Ecto neural progenitor cell (in vitro differentiated cells): Measurements from ENCODE around the gene MICA.
"Not testable (repeated sequence)": the region's sequence is repeated elsewhere in the genome, so short reads cannot be mapped to it uniquely, and the experiment has no call there.

Experiments used
- DNase-seq: peaks from one replicate; pipeline ENCODE4 v3.0.0-alpha.2; 2018; ENCODE audit warnings: low spot score

The MICA gene

GRCh38 chr6:31383149-31383548 lies 20.2 kb upstream of the MICA start:
- DNase-seq: no peak

DNA sequence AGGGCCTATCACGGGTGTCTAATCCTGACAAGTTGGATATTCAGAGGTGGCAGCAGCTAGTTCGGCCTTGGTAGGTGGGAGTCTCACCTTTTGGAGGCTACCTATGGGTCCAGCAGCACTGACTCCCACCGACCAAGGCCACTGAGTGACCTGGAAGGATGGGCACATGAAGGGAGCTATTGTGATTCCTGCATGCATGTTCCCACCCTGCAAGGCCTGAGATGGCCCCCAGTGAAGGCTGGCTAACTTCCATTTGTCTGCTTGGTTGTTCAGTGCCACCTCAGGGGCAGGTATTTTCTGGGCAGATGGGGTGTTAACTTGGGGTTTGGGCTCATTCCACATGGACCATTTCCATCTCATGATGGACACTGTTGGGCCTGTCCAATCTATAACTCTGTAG lies 18.4 kb upstream of the MICA start:
- DNase-seq: no peak

- DNase-seq: no peak
Observed at GRCh38 chr6:31386099-31386498, 17.3 kb upstream of the MICA start.

DNA sequence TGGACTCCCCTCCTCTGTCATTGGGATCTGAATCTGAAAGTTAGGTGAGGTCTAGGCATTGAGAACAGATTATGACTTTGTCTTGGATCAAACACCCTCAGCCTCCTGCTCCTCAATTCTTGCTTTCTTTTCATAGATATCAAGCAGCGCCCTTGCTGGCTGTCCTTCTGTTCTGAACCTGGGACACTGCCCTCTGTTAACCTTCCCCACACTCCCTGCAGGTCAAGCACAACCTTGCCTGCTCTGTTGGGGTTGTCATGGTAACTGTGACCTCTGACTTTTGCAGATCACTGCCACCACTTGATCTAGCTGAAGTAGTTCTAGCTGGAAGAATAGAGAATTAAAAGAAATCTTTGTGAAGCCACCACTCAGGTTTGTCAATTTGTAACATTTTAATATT lies 16.4 kb upstream of the MICA start:
- no peak for DNase-seq

GRCh38 chr6:31388916-31389801 lies 14.2 kb upstream of the MICA start:
- not testable (repeated sequence) for DNase-seq

- not testable (repeated sequence) for DNase-seq
Observed at GRCh38 chr6:31389802-31390132, 13.6 kb upstream of the MICA start.

GRCh38 chr6:31393932-31394331 lies 9.5 kb upstream of the MICA start:
- DNase-seq: no peak

GRCh38 chr6:31394381-31394780 lies 9.0 kb upstream of the MICA start:
- no peak for DNase-seq

- no peak for DNase-seq
Observed at GRCh38 chr6:31395832-31396231, 7.6 kb upstream of the MICA start.

GRCh38 chr6:31396422-31397152 lies 6.8 kb upstream of the MICA start:
- peak; percentile 78 for DNase-seq

DNA sequence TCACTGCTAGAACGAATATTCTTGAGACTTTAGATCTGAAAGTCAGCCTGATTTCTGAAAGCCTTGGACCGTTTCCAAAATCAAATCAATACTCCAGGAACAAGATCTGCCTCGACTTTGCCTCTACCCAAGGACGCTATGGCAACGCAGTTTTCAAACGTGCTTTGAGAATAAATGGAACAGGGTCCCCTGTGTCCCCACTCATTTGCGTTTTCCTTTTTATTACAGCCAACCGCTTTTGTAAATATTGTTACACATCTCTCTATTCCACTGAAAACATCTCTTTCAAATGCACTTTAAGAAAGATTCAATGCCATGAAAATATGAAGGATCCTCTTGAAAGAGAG lies 6.3 kb upstream of the MICA start:
- DNase-seq: not testable (repeated sequence)

GRCh38 chr6:31397901-31398525 lies 5.4 kb upstream of the MICA start:
- peak; percentile 12 for DNase-seq

- DNase-seq: peak; percentile 85
Observed at GRCh38 chr6:31399589-31400466, 3.6 kb upstream of the MICA start.

- no peak for DNase-seq
Observed at GRCh38 chr6:31400467-31401289, 2.7 kb upstream of the MICA start.

GRCh38 chr6:31401403-31401802 lies 2.0 kb upstream of the MICA start:
- no peak for DNase-seq

- no peak for DNase-seq
Observed at GRCh38 chr6:31402324-31403282, 792 bp upstream of the MICA start.

- not testable (repeated sequence) for DNase-seq
Observed at GRCh38 chr6:31404061-31404364, 618 bp downstream of the MICA start.

GRCh38 chr6:31405996-31406395 lies 2.6 kb downstream of the MICA start:
- DNase-seq: no peak

DNA sequence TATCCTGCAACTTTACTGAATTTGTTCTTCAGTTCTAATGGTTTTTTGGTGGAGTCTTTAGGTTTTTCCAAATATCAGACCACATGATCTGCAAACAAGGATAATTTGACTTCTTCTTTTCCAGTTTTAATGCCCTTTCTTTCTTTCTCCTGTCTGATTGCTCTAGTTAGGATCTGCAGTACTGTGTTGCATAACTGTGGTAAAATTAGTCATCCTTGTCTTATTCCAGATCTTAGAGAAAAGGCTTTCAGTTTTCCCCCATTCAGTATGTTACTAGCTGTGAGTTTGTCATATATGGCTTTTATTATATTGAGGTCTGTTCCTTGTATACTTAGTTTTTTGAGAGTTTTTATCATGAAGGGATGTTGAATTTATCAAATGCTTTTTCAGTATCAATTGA lies 4.3 kb downstream of the MICA start:
- DNase-seq: no peak

- DNase-seq: no peak
Observed at GRCh38 chr6:31412506-31412905, 9.1 kb downstream of the MICA start.
